ENCODE results near the gene RAPGEFL1. TPM values are rescaled to one million over a fixed set of nuclear protein-coding genes. Genes with fewer than 3 reads are reported as not detected.
"Not testable (repeated sequence)": the region's sequence is repeated elsewhere in the genome, so short reads cannot be mapped to it uniquely, and the experiment has no call there.

RAPGEFL1 gene
- total and polyA plus RNA-seq, 2 donors (not counting 1 experiment from before 2014, with no cell fraction given), result 3.0 to 5.6 TPM

GRCh38 chr17:40197550-40197949 lies 20.3 kb downstream of the RAPGEFL1 start:
- Mint-ChIP-seq H3K4me3 (no peak overlapping the region), H3K9me3 (ENCODE audit: insufficient read depth) (no peaks in the 10 kb centered on the region), H3K27ac (no peak overlapping the region), H3K4me1 (peaks cover 4% of the 10 kb centered on the region), H3K27me3 (peaks cover 8% of the 10 kb centered on the region)
- H3K4me1 ChIP-seq (ENCODE audit: control insufficient read depth in 2 of 2, insufficient read depth in 2 of 2, low read length in 2 of 2), result no peaks in the 10 kb centered on the region
- no CpG with 5 or more reads among the region's 1 CpG for WGBS (ENCODE audit: insufficient coverage)
- POLR2A ChIA-PET, result no interaction called here
- no peak overlapping the region for H3K4me2 ChIP-seq (replicated peaks; ENCODE audit: low read depth, low read length, poor library complexity, severe bottlenecking)
- no peak overlapping the region for H3K4me3 ChIP-seq (ENCODE audit: control extremely low read depth in 1 of 5, extremely low read depth in 1 of 5, insufficient read depth in 1 of 5, low read depth in 2 of 5, low read length in 4 of 5)
- CTCF ChIA-PET, result interaction anchor here (1.6 to 2.2 kb wide), 3 partner anchors 9 to 106 kb away, joined by 4 to 9 read pairs (median 4); no protein-coding TSS in a partner anchor
- no peak overlapping the region for H3K27ac ChIP-seq (ENCODE audit: low read length in 2 of 2)
- H2AFZ ChIP-seq (ENCODE audit: insufficient read depth, low read depth, low read length, poor library complexity, severe bottlenecking), result no peak overlapping the region
- H3K36me3 ChIP-seq (replicated peaks in 1 of 2; ENCODE audit: control extremely low read depth in 1 of 2, control insufficient read depth in 1 of 2, extremely low read depth in 1 of 2, insufficient read depth in 2 of 2, low read length in 1 of 2), result no peaks in the 10 kb centered on the region
- peaks cover 0 to 8% (median 0%) of the 10 kb centered on the region in 4 experiments for H3K27me3 ChIP-seq (replicated peaks in 1 of 4; ENCODE audit: control extremely low read depth in 1 of 4, control insufficient read depth in 3 of 4, insufficient read depth in 4 of 4, low read length in 3 of 4)
- TF ChIP-seq EZH2 (IDR thresholded peaks at IDR 0.05; ENCODE audit: borderline replicate concordance, insufficient read depth, low read depth, low read length, poor library complexity, severe bottlenecking) (no peak), CTCF (IDR thresholded peaks at IDR 0.05) (no peak)
- no peak overlapping the region for H3K9ac ChIP-seq (ENCODE audit: low read length)
- DNase-seq (no peak), ATAC-seq (ENCODE audit: low read depth) (no peak)
- no peaks in the 10 kb centered on the region for H4K20me1 ChIP-seq (ENCODE audit: control insufficient read depth, insufficient read depth, low read length, poor library complexity, severe bottlenecking)
- H3K9me3 ChIP-seq (ENCODE audit: control extremely low read depth in 1 of 3, control insufficient read depth in 2 of 3, insufficient read depth in 1 of 3, low read length in 2 of 3), result peaks cover 0 to 8% (median 0%) of the 10 kb centered on the region in 3 donors
- no peaks in the 10 kb centered on the region for H3K79me2 ChIP-seq (ENCODE audit: control insufficient read depth, insufficient read depth, low read length)
- intact Hi-C loops (cut with micrococcal nuclease), result no loop called here

GRCh38 chr17:40197965-40198456 lies 20.7 kb downstream of the RAPGEFL1 start:
- H3K9me3 Mint-ChIP-seq (ENCODE audit: insufficient read depth); H3K4me2 ChIP-seq (replicated peaks; ENCODE audit: low read depth, low read length, poor library complexity, severe bottlenecking); H3K27ac ChIP-seq (ENCODE audit: low read length in 2 of 2); H3K36me3 ChIP-seq (replicated peaks in 1 of 2; ENCODE audit: control extremely low read depth in 1 of 2, control insufficient read depth in 1 of 2, extremely low read depth in 1 of 2, insufficient read depth in 2 of 2, low read length in 1 of 2); H3K27me3 Mint-ChIP-seq; ATAC-seq (ENCODE audit: low read depth); H3K27me3 ChIP-seq (replicated peaks in 1 of 4; ENCODE audit: control extremely low read depth in 1 of 4, control insufficient read depth in 3 of 4, insufficient read depth in 4 of 4, low read length in 3 of 4); H3K9ac ChIP-seq (ENCODE audit: low read length); H3K4me3 Mint-ChIP-seq; H3K4me1 ChIP-seq (ENCODE audit: control insufficient read depth in 2 of 2, insufficient read depth in 2 of 2, low read length in 2 of 2); H3K4me3 ChIP-seq (ENCODE audit: control extremely low read depth in 1 of 5, extremely low read depth in 1 of 5, insufficient read depth in 1 of 5, low read depth in 2 of 5, low read length in 4 of 5); H3K4me1 Mint-ChIP-seq; H4K20me1 ChIP-seq (ENCODE audit: control insufficient read depth, insufficient read depth, low read length, poor library complexity, severe bottlenecking); intact Hi-C loops (cut with micrococcal nuclease); H2AFZ ChIP-seq (ENCODE audit: insufficient read depth, low read depth, low read length, poor library complexity, severe bottlenecking); H3K27ac Mint-ChIP-seq; H3K79me2 ChIP-seq (ENCODE audit: control insufficient read depth, insufficient read depth, low read length); DNase-seq; H3K9me3 ChIP-seq (ENCODE audit: control extremely low read depth in 1 of 3, control insufficient read depth in 2 of 3, insufficient read depth in 1 of 3, low read length in 2 of 3): not testable (repeated sequence)
- WGBS (ENCODE audit: insufficient coverage), result 66% methylated on average over 8 of the region's 8 CpGs
- CTCF ChIA-PET, result interaction anchor here (0.5 to 3.5 kb wide), 10 partner anchors 10 to 157 kb away, joined by 3 to 24 read pairs (median 5); partner anchors contain the start of gene CDC6
- POLR2A ChIA-PET, result interaction anchor here (0.5 kb wide), 1 partner anchor 1880 kb away, joined by 5 read pairs; no protein-coding TSS in a partner anchor
